NCI-H187 treated with DMSO at 0.1 percent for 48 hours (cell line): ENCODE data around the gene NBPF3.
"Not testable (repeated sequence)": the region's sequence is repeated elsewhere in the genome, so short reads cannot be mapped to it uniquely, and the experiment has no call there.

Experiments
- DNase-seq: peaks from one replicate; lab custom pipeline; 2025; lab: John Stamatoyannopoulos, UW

The NBPF3 gene

DNA sequence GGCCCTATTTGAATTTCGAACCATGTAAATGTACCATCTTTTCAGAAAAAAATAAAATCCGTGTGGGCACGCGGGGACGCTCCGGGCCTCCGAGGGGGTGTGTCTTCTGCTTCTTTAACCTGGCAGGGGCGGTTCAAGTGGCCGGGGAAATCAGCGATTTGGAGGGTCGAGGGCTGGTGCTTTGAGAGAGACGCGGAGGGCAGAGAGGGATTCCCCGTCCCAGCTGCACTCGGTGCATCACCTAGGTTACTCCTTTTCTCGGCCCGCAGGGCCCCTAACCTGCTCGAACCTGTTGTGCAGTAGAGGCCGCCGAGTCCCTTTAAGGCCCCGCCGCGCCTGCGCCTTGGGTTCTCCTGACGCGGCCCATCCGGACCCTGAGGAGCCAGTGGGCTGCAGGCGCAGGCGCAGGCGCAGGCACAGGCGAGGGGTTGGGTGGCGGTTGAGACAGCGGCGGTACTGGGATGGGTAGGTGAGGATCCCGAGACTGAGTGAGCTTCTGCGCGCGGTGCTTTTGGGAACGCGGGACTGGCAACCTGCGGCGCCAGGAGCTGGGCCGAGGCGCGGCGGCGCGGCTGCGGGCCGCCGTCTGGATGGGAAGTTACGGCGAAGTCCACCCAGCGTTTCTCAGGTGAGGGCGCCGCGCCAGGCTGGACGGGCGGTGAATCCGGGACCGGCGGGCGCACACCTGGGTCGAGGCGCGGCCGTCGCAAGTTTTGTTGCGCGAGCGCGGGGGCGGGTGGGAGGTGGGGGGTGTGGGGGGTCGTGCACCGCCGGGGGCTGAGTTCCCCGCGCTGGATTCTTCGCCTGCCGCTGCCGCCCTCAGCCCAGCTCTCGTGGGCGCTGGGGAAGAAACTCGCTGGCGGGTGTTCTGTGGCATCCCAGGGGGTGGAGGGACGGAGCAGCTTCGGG is at the start of gene NBPF3:
NBPF3 (plus strand) TSS at position 417 of the 909 bp plus-strand sequence. CDS start 4,950 bp downstream, outside the sequence.
- DNase-seq: peak; percentile 52

- no peak for DNase-seq
These were observed 48.4 kb upstream of the NBPF3 start for GRCh38 chr1:21391497-21391896.

- no peak for DNase-seq
These were observed 47.2 kb upstream of the NBPF3 start for GRCh38 chr1:21392587-21393263.

GRCh38 chr1:21396516-21396915 is 43.4 kb upstream of the NBPF3 start:
- no peak for DNase-seq

DNA sequence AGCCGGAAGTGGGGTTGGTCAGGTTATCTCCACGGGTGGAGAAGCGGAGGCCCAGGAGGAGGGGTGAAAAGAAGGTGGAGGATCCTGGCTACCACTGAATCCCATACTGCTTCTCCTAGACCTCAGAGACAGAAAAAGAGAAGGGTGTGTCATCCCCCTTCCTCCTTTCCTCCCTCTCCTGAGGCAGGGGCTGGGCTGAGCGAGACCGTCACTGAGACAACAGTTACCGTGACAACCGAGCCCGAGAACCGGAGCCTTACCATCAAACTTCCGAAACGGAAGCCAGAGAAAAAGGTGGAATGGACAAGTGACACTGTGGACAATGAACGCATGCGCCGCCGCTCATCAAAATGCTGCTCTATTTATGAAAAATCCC is 42.1 kb upstream of the NBPF3 start:
- DNase-seq: no peak

DNA sequence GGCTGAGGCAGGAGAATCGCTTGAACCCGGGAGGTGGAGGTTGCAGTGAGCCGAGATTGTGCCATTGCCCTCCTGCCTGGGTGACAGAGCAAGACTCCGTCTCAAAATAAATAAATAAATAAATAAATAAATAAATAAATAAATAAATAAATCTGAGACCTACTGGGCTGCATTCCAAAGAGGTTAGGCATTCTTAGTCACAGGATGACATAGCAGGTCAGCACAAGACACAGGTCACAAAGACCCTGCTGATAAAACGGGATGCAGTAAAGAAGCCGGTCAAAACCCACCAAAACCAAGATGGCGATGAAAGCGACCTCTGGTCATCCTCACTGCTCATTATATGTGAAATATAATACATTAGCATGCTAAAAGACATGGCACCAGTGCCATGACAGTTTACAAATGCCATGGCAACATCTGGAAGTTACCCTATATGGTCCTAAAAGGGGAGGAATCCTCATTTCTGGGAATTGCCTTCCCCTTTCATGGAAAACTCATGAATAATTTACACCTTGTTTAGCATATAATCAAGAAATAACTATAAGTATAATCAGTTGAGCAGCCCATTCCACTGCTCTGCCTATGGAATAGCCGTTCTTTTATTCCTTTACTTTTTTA is 38.1 kb upstream of the NBPF3 start:
- DNase-seq: not testable (repeated sequence)

- DNase-seq: no peak
These were observed 33.3 kb upstream of the NBPF3 start for GRCh38 chr1:21406659-21407058.

DNA sequence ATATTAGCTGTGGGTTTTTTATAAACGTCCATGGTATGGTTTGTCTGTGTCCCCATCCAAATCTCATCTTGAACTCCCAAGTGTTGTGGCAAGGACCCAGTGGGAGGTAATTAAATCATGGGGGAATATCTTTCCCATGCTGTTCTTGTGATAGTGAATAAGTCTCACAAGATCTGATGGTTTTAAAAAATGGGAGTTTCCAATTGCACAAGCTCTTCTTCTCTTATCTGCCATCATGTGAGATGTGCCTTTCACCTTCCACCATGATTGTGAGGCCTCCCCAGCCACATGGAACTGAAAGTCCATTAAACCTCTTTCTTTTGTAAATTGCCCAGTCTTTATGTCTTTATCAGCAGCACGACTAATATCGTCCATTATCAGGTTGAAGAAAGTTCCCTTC is 30.0 kb upstream of the NBPF3 start:
- DNase-seq: not testable (repeated sequence)

GRCh38 chr1:21414015-21414414 is 25.9 kb upstream of the NBPF3 start:
- no peak for DNase-seq

DNA sequence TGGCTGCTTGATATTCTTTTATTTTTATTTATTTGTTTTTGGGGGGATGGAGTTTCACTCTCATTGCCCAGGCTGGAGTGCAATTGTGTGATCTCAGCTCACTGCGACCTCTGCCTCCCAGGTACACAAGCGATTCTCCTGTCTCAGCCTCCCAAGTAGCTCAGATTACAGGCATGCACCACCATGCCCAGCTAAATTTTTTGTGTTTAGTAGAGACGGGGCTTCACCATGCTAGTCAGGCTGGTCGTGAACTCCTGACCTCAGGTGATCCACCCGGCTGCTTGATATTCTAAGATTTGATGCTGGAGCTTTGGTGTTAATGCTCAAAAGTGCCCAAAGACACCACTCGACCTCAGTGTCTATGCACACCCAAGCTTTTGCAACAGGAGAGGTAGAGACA is 19.6 kb upstream of the NBPF3 start:
- DNase-seq: not testable (repeated sequence)

DNA sequence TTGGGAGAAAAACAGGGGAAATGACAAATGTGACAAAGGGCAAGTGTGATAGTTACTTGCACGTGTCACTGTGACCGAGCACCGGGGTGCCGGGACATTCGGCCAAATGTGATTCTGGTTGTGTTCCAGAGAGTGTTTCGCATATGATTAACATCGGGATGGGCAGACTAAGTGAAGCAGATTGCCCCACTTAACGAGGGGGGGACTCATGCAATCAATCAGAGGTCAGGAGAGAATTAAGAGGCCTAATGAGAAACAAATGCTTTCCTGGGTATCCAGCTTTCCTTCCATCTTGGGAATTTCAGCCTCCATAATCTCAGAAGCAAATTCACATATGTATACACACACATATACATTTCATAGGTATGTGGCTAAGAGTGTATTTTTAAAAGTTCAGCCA is 18.6 kb upstream of the NBPF3 start:
- DNase-seq: not testable (repeated sequence)

GRCh38 chr1:21427798-21428480 is 12.0 kb upstream of the NBPF3 start:
- not testable (repeated sequence) for DNase-seq

- DNase-seq: not testable (repeated sequence)
These were observed 11.4 kb upstream of the NBPF3 start for GRCh38 chr1:21428481-21429073.

- DNase-seq: not testable (repeated sequence)
These were observed 10.7 kb upstream of the NBPF3 start for GRCh38 chr1:21429210-21429609.

GRCh38 chr1:21430875-21431274 is 9.1 kb upstream of the NBPF3 start:
- DNase-seq: not testable (repeated sequence)

GRCh38 chr1:21434394-21434793 is 5.5 kb upstream of the NBPF3 start:
- DNase-seq: no peak

GRCh38 chr1:21435646-21436487 is 4.1 kb upstream of the NBPF3 start:
- DNase-seq: no peak

DNA sequence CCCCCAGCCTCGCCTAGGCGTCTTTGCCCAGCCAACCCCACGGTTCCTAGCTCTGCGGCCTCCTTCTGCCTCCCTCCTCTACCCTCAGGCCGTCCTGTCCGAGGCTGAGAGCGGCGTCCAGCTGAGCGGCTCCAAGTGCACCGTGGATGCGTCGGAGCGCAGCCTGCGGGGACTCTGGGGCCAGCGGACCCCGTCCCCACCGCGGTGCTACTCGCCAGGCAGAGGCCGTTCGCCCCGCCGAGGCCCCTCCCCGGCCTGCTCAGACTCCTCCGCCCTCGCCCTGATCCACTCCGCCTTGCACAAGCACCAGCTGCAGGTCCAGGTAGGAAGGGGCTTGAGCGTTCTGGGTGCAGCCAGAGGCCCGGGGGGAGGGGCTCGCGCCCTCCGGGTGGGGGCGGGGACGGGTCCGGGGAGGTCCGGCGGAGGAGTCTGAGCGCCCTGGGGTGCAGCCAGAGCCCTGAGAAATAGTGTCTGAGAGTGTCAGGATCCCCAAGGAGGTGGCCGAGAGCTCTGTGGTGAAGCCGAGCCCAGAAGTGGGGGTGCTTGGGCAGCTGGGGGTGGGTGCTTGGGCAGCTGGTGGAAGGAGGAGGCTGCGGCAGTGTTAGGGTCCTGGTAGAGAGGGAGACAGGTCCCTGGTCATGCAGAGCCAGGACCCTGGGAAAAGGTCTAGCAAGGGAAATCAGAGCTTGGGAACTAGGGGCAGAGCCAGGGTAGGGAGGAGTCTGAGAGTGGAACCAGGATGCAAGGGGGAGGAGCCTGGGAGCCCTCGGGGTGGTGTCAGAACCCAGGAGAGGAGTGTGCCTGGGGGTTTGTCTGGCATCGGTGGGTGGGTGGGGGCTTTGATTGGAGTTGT is 3.2 kb upstream of the NBPF3 start:
- no peak for DNase-seq

- DNase-seq: no peak
These were observed 2.6 kb upstream of the NBPF3 start for GRCh38 chr1:21437341-21437640.
